GM18909 (cell line): ENCODE data around the gene LAMA5.

Source experiments
- ATAC-seq: cut with Tn5 transposase; IDR thresholded peaks from one replicate; pipeline ENCODE4 v1.9.1; 2021; ENCODE audit warnings: mild to moderate bottlenecking; ENCODE audit not compliant: unreplicated experiment, poor library complexity

Gene LAMA5

DNA sequence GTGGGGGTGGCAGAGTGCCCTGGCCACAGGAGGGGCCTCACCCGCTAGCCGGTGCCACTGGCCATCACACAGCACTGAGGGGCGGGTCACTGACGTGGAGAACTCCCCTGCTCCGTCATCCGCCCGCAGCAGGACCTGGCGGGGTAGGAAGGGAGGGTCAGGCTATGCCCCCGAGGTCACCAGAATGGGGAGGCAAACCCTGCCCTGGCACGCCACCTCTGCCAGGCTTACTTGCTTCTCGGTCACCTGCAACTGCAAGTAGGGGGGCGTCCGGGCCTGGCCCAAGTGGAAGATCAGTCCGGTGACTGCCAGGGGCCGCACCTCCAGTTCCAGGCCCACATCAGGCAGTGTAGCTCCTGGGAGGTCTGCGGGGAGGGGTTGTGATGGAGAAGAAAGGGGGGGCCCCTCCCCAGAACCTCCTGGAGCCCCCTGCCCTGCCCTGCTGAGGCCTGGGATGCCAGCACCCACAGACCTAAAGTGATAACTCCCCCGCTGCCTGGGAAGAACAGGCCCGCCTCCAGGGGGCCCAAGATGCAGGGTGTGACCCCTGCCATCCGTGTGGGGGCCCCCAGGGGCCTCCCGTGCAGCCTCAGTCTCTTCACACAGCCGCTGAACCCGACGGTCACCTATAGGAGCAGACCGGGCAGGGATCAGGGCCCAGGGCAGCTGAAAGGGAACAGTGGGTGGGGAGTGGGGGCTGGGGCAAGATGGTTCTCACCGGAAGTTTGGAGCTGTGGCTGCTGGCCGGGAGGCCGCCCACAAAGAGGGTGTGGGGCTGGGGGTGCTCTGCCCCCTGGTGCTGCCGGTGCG is 57.0 kb downstream of the LAMA5 start:
- no peak for ATAC-seq

- no peak for ATAC-seq
Observed at GRCh38 chr20:62309198-62309944, 57.7 kb downstream of the LAMA5 start.

DNA sequence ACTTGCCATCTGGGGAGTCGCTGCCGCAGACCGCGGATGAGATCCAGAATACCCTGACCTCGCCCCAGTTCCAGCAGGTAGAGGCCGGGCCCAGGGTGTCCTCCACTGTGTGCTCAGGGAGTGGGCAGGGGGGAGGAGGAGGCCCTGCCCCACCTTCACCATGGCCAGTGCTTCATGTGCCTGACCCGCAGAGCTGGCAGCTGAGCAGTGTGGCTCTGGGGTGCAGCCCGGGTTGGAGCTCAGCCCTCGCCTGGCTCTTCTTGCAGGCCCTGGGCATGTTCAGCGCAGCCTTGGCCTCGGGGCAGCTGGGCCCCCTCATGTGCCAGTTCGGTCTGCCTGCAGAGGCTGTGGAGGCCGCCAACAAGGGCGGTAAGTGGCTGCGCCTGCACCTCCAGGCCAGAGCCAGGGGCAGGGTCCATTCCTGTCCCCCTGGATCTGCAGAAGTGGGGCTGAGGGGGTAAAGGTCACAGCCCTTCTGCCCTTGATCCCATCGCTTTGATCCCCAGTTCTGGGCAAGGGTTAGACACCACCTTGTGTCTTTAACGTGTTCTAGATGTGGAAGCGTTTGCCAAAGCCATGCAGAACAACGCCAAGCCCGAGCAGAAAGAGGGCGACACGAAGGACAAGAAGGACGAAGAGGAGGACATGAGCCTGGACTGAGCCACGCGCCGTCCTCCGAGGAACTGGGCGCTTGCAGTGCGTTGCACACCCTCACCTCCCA is 58.9 kb downstream of the LAMA5 start:
- ATAC-seq = no peak

- no peak for ATAC-seq
Observed at GRCh38 chr20:62307226-62308101, 59.6 kb downstream of the LAMA5 start.

- no peak for ATAC-seq
Observed at GRCh38 chr20:62306414-62307187, 60.5 kb downstream of the LAMA5 start.

DNA sequence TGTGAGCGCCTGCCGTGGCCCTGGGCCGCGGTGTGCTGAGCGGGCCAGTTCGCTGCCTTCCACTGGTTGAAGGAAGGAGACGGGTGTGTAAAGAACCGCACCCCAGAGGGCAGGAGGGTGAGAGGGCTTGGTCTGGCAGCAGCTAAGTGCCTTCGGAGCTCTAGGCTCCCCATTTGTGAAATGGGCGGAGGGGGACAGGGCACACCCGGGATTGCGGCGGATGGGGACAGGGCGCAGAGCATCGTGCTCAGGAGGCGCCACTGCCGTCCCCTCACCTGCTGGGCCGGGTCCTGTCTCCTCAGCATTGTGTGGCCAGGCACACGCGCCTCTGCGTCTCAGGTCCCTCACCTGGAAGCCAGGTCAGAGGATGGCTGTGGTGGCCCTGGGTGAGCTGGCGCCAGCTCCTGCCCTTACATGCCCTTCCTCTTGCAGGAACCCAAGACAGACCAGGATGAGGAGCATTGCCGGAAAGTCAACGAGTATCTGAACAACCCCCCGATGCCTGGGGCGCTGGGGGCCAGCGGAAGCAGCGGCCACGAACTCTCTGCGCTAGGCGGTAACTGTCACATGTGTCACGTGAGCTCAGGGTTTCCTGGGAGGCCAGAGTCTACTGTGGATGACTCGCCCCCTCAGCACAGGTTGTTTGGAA is 61.2 kb downstream of the LAMA5 start:
- no peak for ATAC-seq

- no peak for ATAC-seq
Observed at GRCh38 chr20:62305149-62305764, 61.9 kb downstream of the LAMA5 start.

- ATAC-seq = no peak
Observed at GRCh38 chr20:62304331-62305148, 62.6 kb downstream of the LAMA5 start.

DNA sequence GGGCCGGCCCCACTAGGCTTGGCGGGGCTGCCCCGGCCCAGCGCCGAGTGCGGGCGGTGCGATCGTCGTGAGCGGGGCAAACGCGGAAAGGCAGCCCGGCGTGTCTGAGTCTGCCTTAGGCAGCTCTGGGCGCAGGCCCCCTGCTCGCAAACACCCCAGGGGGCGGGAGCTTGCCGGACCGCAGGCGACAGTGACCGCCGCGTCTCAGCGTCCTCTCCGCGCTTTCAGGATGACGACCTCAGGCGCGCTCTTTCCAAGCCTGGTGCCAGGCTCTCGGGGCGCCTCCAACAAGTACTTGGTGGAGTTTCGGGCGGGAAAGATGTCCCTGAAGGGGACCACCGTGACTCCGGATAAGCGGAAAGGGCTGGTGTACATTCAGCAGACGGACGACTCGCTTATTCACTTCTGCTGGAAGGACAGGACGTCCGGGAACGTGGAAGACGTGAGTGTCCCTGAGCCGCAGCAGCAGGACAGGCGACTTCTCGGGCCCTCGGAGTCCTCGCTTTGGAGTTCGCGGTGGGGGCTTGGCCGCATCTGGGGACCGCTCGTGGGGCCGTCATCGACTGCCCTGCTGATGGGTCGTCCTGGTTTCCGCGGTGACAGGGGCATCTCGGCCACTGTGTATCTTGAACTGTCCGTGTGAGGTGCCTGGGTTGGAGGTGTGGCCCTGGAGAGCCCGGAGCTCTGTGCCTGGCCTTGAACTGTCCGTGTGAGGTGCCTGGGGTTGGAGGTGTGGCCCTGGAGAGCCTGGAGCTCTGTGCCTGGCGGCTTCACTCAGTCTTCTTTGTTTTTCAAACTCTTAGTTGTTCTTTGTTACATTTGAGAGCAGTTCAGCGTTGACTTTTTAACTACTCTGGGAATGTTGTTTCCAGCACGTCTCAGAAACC is 63.5 kb downstream of the LAMA5 start:
- peak; percentile 9 for ATAC-seq

DNA sequence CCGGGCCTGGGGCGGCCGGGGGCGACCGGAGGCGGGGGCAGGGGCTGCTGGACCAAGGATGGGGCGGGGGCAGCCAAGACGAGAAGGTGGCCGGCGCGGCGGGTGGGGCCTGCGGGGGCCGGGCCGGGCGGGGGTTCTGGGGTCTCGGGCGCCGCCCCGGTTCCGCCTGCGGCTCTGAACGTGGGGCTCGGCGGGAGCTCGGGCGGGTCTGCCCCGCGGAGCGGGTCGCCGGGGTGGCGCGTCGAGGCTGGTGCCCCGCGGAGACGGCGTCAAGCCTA is 64.1 kb downstream of the LAMA5 start:
- ATAC-seq = no peak

GRCh38 chr20:62302341-62303061 is 64.6 kb downstream of the LAMA5 start, which contains the start of gene ADRM1:
Gene ADRM1 (plus strand): TSS chr20:62302997. CDS start chr20:62303569, 572 bp downstream.
- ATAC-seq = peak; percentile 83

DNA sequence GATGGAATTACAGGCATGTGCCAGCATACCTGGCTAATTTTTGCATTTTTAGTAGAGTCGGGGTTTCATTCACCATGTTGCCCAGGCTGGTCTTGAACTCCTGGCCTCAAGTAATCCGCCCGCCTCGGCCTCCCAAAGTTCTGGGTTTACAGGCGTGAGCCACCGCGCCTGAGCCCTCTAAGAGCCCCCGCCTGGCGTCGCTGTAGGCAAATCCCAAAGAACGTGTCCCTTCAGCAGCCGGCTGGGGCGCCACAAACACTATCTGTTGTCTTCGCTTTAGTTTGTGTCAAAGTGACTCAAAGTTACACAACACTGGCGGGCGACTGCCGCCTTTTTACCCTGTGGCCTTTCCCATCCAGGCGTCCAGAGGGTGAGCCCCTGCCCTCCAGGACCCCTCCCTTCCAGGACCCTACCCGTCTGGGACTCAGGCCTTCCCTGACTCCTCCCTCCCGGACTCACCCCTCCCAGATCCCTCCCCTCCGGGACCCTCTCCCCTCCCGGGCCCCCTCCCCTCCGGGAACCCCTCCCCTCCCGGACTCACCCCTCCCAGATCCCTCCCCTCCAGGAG is 65.3 kb downstream of the LAMA5 start:
- peak; percentile 38 for ATAC-seq

GRCh38 chr20:62301111-62301668 is 65.9 kb downstream of the LAMA5 start:
- no peak for ATAC-seq

DNA sequence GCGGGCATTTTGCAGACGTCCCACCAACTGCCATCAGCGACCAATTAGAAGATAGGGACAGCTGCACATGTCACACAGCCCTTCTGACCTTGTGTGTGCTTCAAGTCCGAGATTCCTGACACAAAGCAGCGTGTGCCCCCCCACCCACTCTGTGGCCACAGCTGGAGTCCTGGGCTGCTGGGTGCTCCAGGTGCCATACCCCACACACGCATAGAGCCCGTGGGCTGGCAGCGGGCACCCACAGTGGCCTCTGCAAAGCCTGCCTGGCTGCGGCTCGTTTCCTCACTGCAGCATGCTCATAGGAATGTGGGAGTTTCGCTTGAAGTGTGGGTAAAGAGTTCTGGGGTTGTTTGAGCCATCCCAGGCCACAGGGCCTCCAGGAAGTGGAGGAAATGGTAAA is 66.8 kb downstream of the LAMA5 start:
- ATAC-seq = no peak

DNA sequence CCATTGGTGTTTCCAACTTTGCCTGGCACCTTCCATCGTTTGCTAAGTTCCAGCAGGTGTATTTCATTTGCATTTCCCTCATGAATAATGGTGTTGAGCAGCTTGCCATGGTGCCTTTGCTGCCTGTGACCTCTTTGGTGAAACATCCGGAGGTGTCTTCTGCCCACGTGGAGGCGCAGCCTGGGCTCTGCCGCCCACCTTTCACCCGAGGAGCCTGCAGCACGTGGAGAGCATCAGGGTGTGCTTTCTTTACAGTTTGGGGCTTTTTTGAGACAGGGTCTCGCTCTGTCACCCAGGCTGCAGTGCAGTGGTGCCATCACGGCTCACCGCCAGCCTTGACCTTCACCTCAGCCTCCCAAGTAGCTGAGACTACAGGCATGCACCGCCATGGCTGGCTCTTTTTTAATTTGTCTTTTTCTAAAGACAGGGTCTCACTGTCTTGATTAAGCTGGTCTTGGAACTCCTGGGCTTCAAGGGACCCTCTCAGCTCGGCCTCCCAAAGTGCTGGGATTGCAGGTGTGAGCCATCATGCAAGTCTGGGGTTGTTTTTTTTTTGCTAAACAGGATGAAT is 67.4 kb downstream of the LAMA5 start:
- no peak for ATAC-seq
